PC-3 (cell line): ENCODE results near the gene SLC22A1. TPM values are rescaled to one million over a fixed set of nuclear protein-coding genes. Genes with fewer than 3 reads are reported as not detected.

Experiments
- ATAC-seq: fragments of 200-7000 bp; cut with Tn5 transposase; 2 replicates; pipeline ENCODE4 v1.9.1; 2020; ENCODE audit warnings: mild to moderate bottlenecking, moderate library complexity
- BruUV-seq: library from RNA; stranded (reverse); fragments of 400-500 nt; replicated peaks from 2 replicates; lab custom pipeline; 2021; lab: Mats Ljungman, UMichigan
- CTCF ChIA-PET: fragments of 300-600 bp; sonication (Branson Sonifier 250); formaldehyde crosslinking; loops from one replicate; lab custom pipeline; 2022; ENCODE audit warnings: antibody characterized with exemption; lab: Charles Lee
- POLR2A ChIA-PET: fragments of 300-600 bp; sonication (Branson Sonifier 250); formaldehyde crosslinking; loops from one replicate; lab custom pipeline; 2022; ENCODE audit warnings: antibody characterized with exemption; ENCODE audit not compliant: unreplicated experiment; lab: Charles Lee
- DNase-seq: peaks from one replicate; pipeline ENCODE4 v3.0.0-alpha.2; 2015
- H2AFZ ChIP-seq: fragments of 300-600 bp; sonication (generic); 2 replicates; pipeline ENCODE4 v1.6.0; 2016; ENCODE audit warnings: antibody characterized with exemption, low read length
- H3F3A ChIP-seq: fragments of 300-600 bp; sonication (generic); one replicate; pipeline ENCODE4 v1.6.0; 2017; ENCODE audit warnings: antibody characterized with exemption, low read length, control low read depth, mild to moderate bottlenecking; ENCODE audit not compliant: unreplicated experiment
- H3K27ac ChIP-seq: fragments of 300-600 bp; sonication (generic); 2 replicates; pipeline ENCODE4 v1.5.1; 2016; ENCODE audit warnings: mild to moderate bottlenecking, low read length
- H3K27me3 ChIP-seq: fragments of 300-600 bp; sonication (generic); 2 replicates; pipeline ENCODE4 v1.6.1; 2016; ENCODE audit warnings: low read length, mixed read lengths
- H3K36me3 ChIP-seq: fragments of 300-600 bp; sonication (generic); 2 replicates; pipeline ENCODE4 v1.6.1; 2016; ENCODE audit warnings: low read depth, mixed run types, low read length, mixed read lengths
- H3K4me1 ChIP-seq: fragments of 300-600 bp; sonication (generic); 2 replicates; pipeline ENCODE4 v1.5.1; 2016; ENCODE audit warnings: low read length; ENCODE audit not compliant: insufficient read depth
- H3K4me2 ChIP-seq: fragments of 300-600 bp; sonication (generic); 2 replicates; pipeline ENCODE4 v1.6.0; 2016; ENCODE audit warnings: low read length
- H3K4me3 ChIP-seq: fragments of 300-600 bp; sonication (generic); 2 replicates; pipeline ENCODE4 v1.5.1; 2016; ENCODE audit warnings: mild to moderate bottlenecking, low read length, mixed read lengths
- H3K79me2 ChIP-seq: fragments of 300-600 bp; sonication (generic); 2 replicates; pipeline ENCODE4 v1.6.1; 2017; ENCODE audit warnings: low read length, mixed read lengths
- H3K9ac ChIP-seq: fragments of 300-600 bp; sonication (generic); 2 replicates; pipeline ENCODE4 v1.6.0; 2016; ENCODE audit warnings: mild to moderate bottlenecking, low read length
- H3K9me2 ChIP-seq: fragments of 300-600 bp; sonication (generic); replicated peaks from 2 replicates; pipeline ENCODE4 v1.6.1; 2016; ENCODE audit warnings: mixed run types, low read length, mixed read lengths
- H3K9me3 ChIP-seq: fragments of 300-600 bp; sonication (generic); 2 replicates; pipeline ENCODE4 v1.6.1; 2016; ENCODE audit warnings: low read length, mixed read lengths
- H4K20me1 ChIP-seq: fragments of 300-600 bp; sonication (generic); 2 replicates; pipeline ENCODE4 v1.6.1; 2016; ENCODE audit warnings: low read length, mixed read lengths
- EZH2 ChIP-seq: fragments of 300-600 bp; sonication (generic); IDR thresholded peaks from one replicate; pipeline ENCODE4 v1.6.1; 2017; ENCODE audit warnings: antibody characterized with exemption, mild to moderate bottlenecking, low read length; ENCODE audit not compliant: unreplicated experiment
- EZH2phosphoT487 ChIP-seq: fragments of 300-600 bp; sonication (generic); IDR thresholded peaks from 2 replicates; pipeline ENCODE4 v1.6.1; 2018; ENCODE audit warnings: mild to moderate bottlenecking, antibody characterized with exemption, low read length, borderline replicate concordance
- intact Hi-C: fragments of 100-400 bp; cut with micrococcal nuclease; formaldehyde crosslinking; loops from 2 replicates; pipeline ENCODE4 v1.9.0; 2023
- total RNA-seq: library from RNA; depleted of rRNA; stranded (reverse); fragments of >200 nt; gene quantifications from 2 replicates; pipeline ENCODE4 v1.2.3, GENCODE V29; 2014
- TF ChIP-seq, protein P1 (sequence below): fragments of 300-600 bp; sonication (generic); conservative IDR thresholded peaks from 2 replicates; pipeline ENCODE4 v1.5.1; 2017; ENCODE audit warnings: antibody characterized with exemption, low read depth, mild to moderate bottlenecking, low read length

The SLC22A1 gene
- total RNA-seq, 1 experiment from 2014 or later: 10.2 TPM

DNA sequence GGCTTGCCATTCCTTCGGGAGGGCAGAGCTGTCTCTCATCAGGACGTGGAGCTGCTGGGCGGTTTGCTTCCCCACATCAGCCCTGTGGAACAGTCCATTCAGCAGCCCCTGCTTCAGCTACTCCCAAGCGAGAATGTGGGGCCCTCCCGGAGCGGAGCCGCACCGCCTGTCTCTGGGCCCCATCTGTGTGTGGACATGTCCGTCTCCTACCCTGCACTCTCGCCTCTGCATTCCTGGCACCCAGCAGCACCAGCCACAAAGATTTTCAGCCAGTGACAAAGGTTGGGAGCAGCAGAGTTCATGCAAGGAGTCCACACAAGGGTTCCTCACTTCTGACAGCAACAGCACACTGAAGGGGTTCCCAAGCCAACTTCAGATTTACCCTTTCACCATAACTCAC is 29.0 kb upstream of the SLC22A1 start:
- POLR2A ChIA-PET: no interaction called here
- H3K36me3 ChIP-seq: peaks cover 15% of the 10 kb centered on the region; the same call in 1 of the 2 replicates
- no peak for ATAC-seq
- TF ChIP-seq EZH2 (no peak), EZH2phosphoT487 (no peak)
- TF ChIP-seq, protein P1, sequence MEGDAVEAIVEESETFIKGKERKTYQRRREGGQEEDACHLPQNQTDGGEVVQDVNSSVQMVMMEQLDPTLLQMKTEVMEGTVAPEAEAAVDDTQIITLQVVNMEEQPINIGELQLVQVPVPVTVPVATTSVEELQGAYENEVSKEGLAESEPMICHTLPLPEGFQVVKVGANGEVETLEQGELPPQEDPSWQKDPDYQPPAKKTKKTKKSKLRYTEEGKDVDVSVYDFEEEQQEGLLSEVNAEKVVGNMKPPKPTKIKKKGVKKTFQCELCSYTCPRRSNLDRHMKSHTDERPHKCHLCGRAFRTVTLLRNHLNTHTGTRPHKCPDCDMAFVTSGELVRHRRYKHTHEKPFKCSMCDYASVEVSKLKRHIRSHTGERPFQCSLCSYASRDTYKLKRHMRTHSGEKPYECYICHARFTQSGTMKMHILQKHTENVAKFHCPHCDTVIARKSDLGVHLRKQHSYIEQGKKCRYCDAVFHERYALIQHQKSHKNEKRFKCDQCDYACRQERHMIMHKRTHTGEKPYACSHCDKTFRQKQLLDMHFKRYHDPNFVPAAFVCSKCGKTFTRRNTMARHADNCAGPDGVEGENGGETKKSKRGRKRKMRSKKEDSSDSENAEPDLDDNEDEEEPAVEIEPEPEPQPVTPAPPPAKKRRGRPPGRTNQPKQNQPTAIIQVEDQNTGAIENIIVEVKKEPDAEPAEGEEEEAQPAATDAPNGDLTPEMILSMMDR: no peak
- CTCF ChIA-PET: no interaction called here
- H3K27me3 ChIP-seq: no peaks in the 10 kb centered on the region
- intact Hi-C loops: no loop called here
- BruUV-seq: no TSS peak
- H3K4me1 ChIP-seq: peaks cover 4% of the 10 kb centered on the region
- no peak for DNase-seq
- H2AFZ ChIP-seq: no peak overlapping the region
- H3K9me3 ChIP-seq: no peaks in the 10 kb centered on the region
- H3K4me2 ChIP-seq: no peak overlapping the region
- H3K79me2 ChIP-seq: no peaks in the 10 kb centered on the region
- H3K9ac ChIP-seq: no peak overlapping the region
- no peak overlapping the region for H3K27ac ChIP-seq
- no peaks in the 10 kb centered on the region for H3F3A ChIP-seq
- no peaks in the 10 kb centered on the region for H4K20me1 ChIP-seq
- H3K9me2 ChIP-seq: no peaks in the 10 kb centered on the region
- no peak overlapping the region for H3K4me3 ChIP-seq

GRCh38 chr6:160093061-160093460 is 28.6 kb upstream of the SLC22A1 start:
- CTCF ChIA-PET: no interaction called here

GRCh38 chr6:160093946-160094345 is 27.7 kb upstream of the SLC22A1 start:
- no TSS peak for BruUV-seq
- Histone ChIP-seq H3K4me3 (no peak overlapping the region), H3K27ac (no peak overlapping the region), H3K9me2 (no peaks in the 10 kb centered on the region), H3K27me3 (no peaks in the 10 kb centered on the region), H3K4me2 (no peak overlapping the region), H3K4me1 (no peaks in the 10 kb centered on the region), H3K9ac (no peak overlapping the region), H3K79me2 (no peaks in the 10 kb centered on the region), H3K36me3 (peaks cover 13% of the 10 kb centered on the region; the same call in 1 of the 2 replicates), H2AFZ (no peak overlapping the region), H3K9me3 (no peaks in the 10 kb centered on the region), H4K20me1 (no peaks in the 10 kb centered on the region), H3F3A (no peaks in the 10 kb centered on the region)
- TF ChIP-seq, protein P1: no peak
- TF ChIP-seq EZH2phosphoT487: no peak
- no peak for DNase-seq
- ATAC-seq: no peak
- intact Hi-C loops: no loop called here
- ChIA-PET POLR2A (no interaction called here), CTCF (no interaction called here)

More at GRCh38 chr6:160093061-160093460, 28.6 kb upstream of the SLC22A1 start:
- Histone ChIP-seq H3K4me2 (no peak overlapping the region), H3K79me2 (no peaks in the 10 kb centered on the region), H3K4me3 (no peak overlapping the region), H3K9ac (no peak overlapping the region), H3K27ac (no peak overlapping the region), H3K36me3 (peaks cover 15% of the 10 kb centered on the region; the same call in 1 of the 2 replicates), H3K4me1 (peaks cover 4% of the 10 kb centered on the region), H3K27me3 (no peaks in the 10 kb centered on the region), H4K20me1 (no peaks in the 10 kb centered on the region), H3F3A (no peaks in the 10 kb centered on the region), H2AFZ (no peak overlapping the region), H3K9me3 (no peaks in the 10 kb centered on the region), H3K9me2 (no peaks in the 10 kb centered on the region)
- TF ChIP-seq EZH2 (no peak), EZH2phosphoT487 (no peak)
- TF ChIP-seq, protein P1: no peak
- no peak for ATAC-seq
- no peak for DNase-seq
- BruUV-seq: no TSS peak
- POLR2A ChIA-PET: no interaction called here
- intact Hi-C loops: no loop called here
